ENCODE results near the gene QRICH1.

DNA sequence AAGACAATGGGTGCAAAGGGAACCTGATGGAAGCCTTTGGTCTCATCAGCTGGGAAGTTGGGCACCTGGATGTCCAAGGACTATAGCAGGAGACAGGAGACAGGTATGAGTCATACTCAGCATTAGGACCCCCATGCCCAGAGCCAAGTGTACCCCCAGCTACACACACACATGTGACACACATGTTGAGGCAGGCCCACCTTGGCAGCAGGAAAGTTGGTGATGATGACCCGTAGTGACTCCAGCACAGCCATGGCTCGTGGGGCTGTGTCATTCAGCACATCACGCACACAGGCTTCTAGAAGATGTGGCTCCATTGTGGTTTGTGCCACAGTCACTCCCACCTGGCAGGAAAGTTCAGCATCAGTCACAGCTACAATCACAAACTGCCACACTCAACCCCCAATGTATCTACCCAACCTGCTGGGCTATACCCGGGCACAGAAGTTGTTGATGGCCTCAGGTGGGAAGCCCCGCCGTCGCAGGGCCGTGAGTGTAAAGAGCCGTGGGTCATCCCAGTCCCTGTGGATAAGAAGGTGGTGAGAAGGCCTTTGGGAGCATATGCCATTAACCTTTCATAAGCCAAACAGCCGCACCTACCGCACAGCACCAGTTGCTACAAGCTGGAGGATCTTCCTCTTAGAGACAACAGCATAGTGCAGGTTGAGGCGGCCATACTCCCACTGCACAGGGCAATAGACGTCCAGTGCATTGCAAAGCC, 5.2 kb upstream of the QRICH1 start:
- TF ChIP-seq POLR2A (IDR thresholded peaks at IDR 0.05): no peak
- TF ChIP-seq, protein P1, sequence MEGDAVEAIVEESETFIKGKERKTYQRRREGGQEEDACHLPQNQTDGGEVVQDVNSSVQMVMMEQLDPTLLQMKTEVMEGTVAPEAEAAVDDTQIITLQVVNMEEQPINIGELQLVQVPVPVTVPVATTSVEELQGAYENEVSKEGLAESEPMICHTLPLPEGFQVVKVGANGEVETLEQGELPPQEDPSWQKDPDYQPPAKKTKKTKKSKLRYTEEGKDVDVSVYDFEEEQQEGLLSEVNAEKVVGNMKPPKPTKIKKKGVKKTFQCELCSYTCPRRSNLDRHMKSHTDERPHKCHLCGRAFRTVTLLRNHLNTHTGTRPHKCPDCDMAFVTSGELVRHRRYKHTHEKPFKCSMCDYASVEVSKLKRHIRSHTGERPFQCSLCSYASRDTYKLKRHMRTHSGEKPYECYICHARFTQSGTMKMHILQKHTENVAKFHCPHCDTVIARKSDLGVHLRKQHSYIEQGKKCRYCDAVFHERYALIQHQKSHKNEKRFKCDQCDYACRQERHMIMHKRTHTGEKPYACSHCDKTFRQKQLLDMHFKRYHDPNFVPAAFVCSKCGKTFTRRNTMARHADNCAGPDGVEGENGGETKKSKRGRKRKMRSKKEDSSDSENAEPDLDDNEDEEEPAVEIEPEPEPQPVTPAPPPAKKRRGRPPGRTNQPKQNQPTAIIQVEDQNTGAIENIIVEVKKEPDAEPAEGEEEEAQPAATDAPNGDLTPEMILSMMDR (IDR thresholded peaks at IDR 0.05): no peak
